Right lobe of liver (tissue), 6 donors: ENCODE results near the gene KCNJ5. TPM values are rescaled to one million over a fixed set of nuclear protein-coding genes. Genes with fewer than 3 reads are reported as not detected.

Experiments
- ATAC-seq, 4 donors: fragments of 200-7000 bp; cut with Tn5 transposase; one replicate each; pipeline ENCODE4 v1.9.1; 2020; ENCODE audit warnings: mild to moderate bottlenecking in 4 of 4, moderate library complexity in 4 of 4
- DNase-seq, 3 donors: peaks; one replicate each; pipeline ENCODE4 v3.0.0-alpha.2; 2020
- H3K27ac ChIP-seq, 3 donors: fragments of 200-600 bp; one replicate each; pipeline ENCODE4 v1.8.0; 2022
- H3K27me3 ChIP-seq, 2 donors: fragments of 200-600 bp; one replicate each; pipeline ENCODE4 v1.8.0; 2022
- H3K36me3 ChIP-seq, 4 donors: fragments of 200-600 bp; sonication (generic) in 1 of 4; one replicate each; pipeline versions ENCODE4 v1.5.1 to v1.8.0; 2017 to 2022; ENCODE audit warnings: control low read depth in 1 of 4
- H3K4me1 ChIP-seq, 4 donors: fragments of 200-600 bp; sonication (generic) in 1 of 4; one replicate each; pipeline versions ENCODE4 v1.5.1 to v1.8.0; 2017 to 2022; ENCODE audit warnings: control low read depth in 1 of 4
- H3K4me3 ChIP-seq, 3 donors: fragments of 200-600 bp; one replicate each; pipeline ENCODE4 v1.8.0; 2022
- H3K9me3 ChIP-seq, 4 donors: fragments of 200-600 bp; sonication (generic) in 1 of 4; one replicate each; pipeline versions ENCODE4 v1.5.1 to v1.8.0; 2017 to 2022; ENCODE audit warnings: control low read depth in 1 of 4
- CTCF ChIP-seq, 4 donors: fragments of 200-600 bp in 3 of 4; fragments of 450-650 bp in 1 of 4; IDR thresholded peaks; one replicate each; pipeline versions ENCODE4 v1.5.1 to v1.8.0; 2016 to 2022; ENCODE audit warnings: antibody characterized with exemption in 4 of 4, mild to moderate bottlenecking in 2 of 4
- POLR2A ChIP-seq: fragments of 450-650 bp; IDR thresholded peaks from one replicate; pipeline ENCODE4 v1.6.1; 2017; ENCODE audit warnings: antibody characterized with exemption, mild to moderate bottlenecking
- WGBS: methylation state at CpG from one replicate; pipeline ENCODE4 v1.1.6; 2018; ENCODE audit warnings: low coverage, low lambda C conversion rate; ENCODE audit not compliant: insufficient coverage; ENCODE audit errors: missing lambda C conversion rate; 5-methylcytosine and 5-hydroxymethylcytosine counted together
- intact Hi-C, 2 donors: fragments of 100-400 bp; cut with DNase I; formaldehyde crosslinking; loops; one replicate each; pipeline versions ENCODE4 v1.11.2 to v1.14.1; 2022
- total RNA-seq, 6 experiments: library from RNA; depleted of rRNA in 2 of 6; stranded (reverse); fragments of >200 nt in 2 of 6; fragmentation: NEBNext Ultra II Directional in 3 of 6; extraction: Animal tissue kit (Norgen Biotek cat#: 25700) in 3 of 6; gene quantifications; one replicate each; pipeline versions ENCODE4 v1.1.0 to v1.2.4, GENCODE V29; 2016 to 2023
- donor health status: DM: no; HTN: yes; CAD: no.
- donor health status: DM: no; HTN: no; CAD: no.
- donor health status: DM: no; HTN: no; CAD: no.
- donor health status: DM: no; HTN: yes; CAD: no.
- donor health status: DM: no; HTN: yes; CAD: no.

The KCNJ5 gene
- total RNA-seq, 6 experiments from 2014 or later: 0.05 to 0.80 (median 0.11) TPM

- Histone ChIP-seq H3K9me3 (no peaks in the 10 kb centered on the region), H3K4me1 (no peaks in the 10 kb centered on the region), H3K36me3 (no peaks in the 10 kb centered on the region), H3K27ac (no peak overlapping the region), H3K27me3 (no peaks in the 10 kb centered on the region), H3K4me3 (no peak overlapping the region)
- WGBS: 90% methylated on average over 6 of the region's 16 CpGs
- intact Hi-C loops: no loop called here
- ATAC-seq (no peak), DNase-seq (no peak)
- TF ChIP-seq CTCF (IDR thresholded peaks at IDR 0.05): no peak
- no peak for TF ChIP-seq POLR2A
Observed at GRCh38 chr11:128860571-128861361, 30.4 kb upstream of the KCNJ5 start.

GRCh38 chr11:128862406-128862805 lies 28.8 kb upstream of the KCNJ5 start:
- H3K36me3 ChIP-seq: no peaks in the 10 kb centered on the region
- no peak for TF ChIP-seq CTCF (IDR thresholded peaks at IDR 0.05)
- TF ChIP-seq POLR2A: no peak
- no peaks in the 10 kb centered on the region for H3K9me3 ChIP-seq
- intact Hi-C loops: no loop called here
- no peaks in the 10 kb centered on the region for H3K4me1 ChIP-seq
- H3K4me3 ChIP-seq: no peak overlapping the region
- no peak for DNase-seq
- ATAC-seq: no peak
- WGBS: 40% methylated on average over 3 of the region's 9 CpGs
- no peak overlapping the region for H3K27ac ChIP-seq
- H3K27me3 ChIP-seq: no peaks in the 10 kb centered on the region

- Histone ChIP-seq H3K36me3 (no peaks in the 10 kb centered on the region), H3K9me3 (no peaks in the 10 kb centered on the region), H3K4me3 (no peak overlapping the region), H3K27ac (no peak overlapping the region), H3K27me3 (no peaks in the 10 kb centered on the region), H3K4me1 (no peaks in the 10 kb centered on the region)
- TF ChIP-seq POLR2A: no peak
- no peak for TF ChIP-seq CTCF (IDR thresholded peaks at IDR 0.05)
- ATAC-seq (no peak), DNase-seq (no peak)
- intact Hi-C loops: no loop called here
- 54% methylated on average over 4 of the region's 4 CpGs for WGBS
Observed at GRCh38 chr11:128862908-128863660, 28.1 kb upstream of the KCNJ5 start.

GRCh38 chr11:128865490-128865889 lies 25.7 kb upstream of the KCNJ5 start:
- Histone ChIP-seq H3K27ac (no peak overlapping the region), H3K36me3 (no peaks in the 10 kb centered on the region), H3K4me1 (no peaks in the 10 kb centered on the region), H3K9me3 (no peaks in the 10 kb centered on the region), H3K27me3 (no peaks in the 10 kb centered on the region), H3K4me3 (no peak overlapping the region)
- intact Hi-C loops: no loop called here
- ATAC-seq (no peak), DNase-seq (no peak)
- TF ChIP-seq POLR2A: no peak
- no peak for TF ChIP-seq CTCF (IDR thresholded peaks at IDR 0.05)
- WGBS: 50% methylated on average over 1 of the region's 1 CpG
